Naive thymus-derived CD4-positive, alpha-beta T cell (primary cell): ENCODE data around the gene TRAPPC3. TPM values are rescaled to one million over a fixed set of nuclear protein-coding genes. Genes with fewer than 3 reads are reported as not detected.
"Not testable (repeated sequence)": the region's sequence is repeated elsewhere in the genome, so short reads cannot be mapped to it uniquely, and the experiment has no call there.

Source experiments
- ATAC-seq: fragments of 150-1000 bp; cut with Tn5 transposase; 2 replicates; pipeline ENCODE4 v1.10.0; 2021; ENCODE audit warnings: mild to moderate bottlenecking, moderate library complexity
- CTCF ChIA-PET: fragments of 350-600 bp; sonication (Branson Sonifier 250); formaldehyde crosslinking; loops from one replicate; lab custom pipeline; 2021; ENCODE audit warnings: antibody characterized with exemption; lab: Charles Lee
- POLR2A ChIA-PET: fragments of 350-600 bp; sonication (Branson Sonifier 250); formaldehyde crosslinking; loops from one replicate; lab custom pipeline; 2021; ENCODE audit warnings: antibody characterized with exemption, inconsistent platforms; lab: Charles Lee
- DNase-seq, 9 donors: peaks; one replicate each; pipeline versions ENCODE4 v3.0.0 to v3.0.0-alpha.2; 2020 to 2022; ENCODE audit warnings: mixed read lengths in 1 of 9
- H3K27ac ChIP-seq: one replicate; pipeline ENCODE4 v1.7.0; 2013; ENCODE audit warnings: mild to moderate bottlenecking, low read depth, low read length, moderate library complexity
- H3K27me3 ChIP-seq, 2 donors: one replicate each; pipeline ENCODE4 v1.7.0; 2013; ENCODE audit warnings: low read length in 2 of 2, mild to moderate bottlenecking in 2 of 2, moderate library complexity in 2 of 2; ENCODE audit not compliant: control insufficient read depth in 2 of 2, insufficient read depth in 2 of 2
- H3K36me3 ChIP-seq, 3 experiments: 1 replicate in 2 of 3; 2 replicates in 1 of 3; pipeline ENCODE4 v1.7.0; 2013; ENCODE audit warnings: low read length in 3 of 3, mild to moderate bottlenecking in 3 of 3, moderate library complexity in 1 of 3; ENCODE audit not compliant: insufficient read depth in 3 of 3, control insufficient read depth in 2 of 3
- H3K4me1 ChIP-seq, 2 donors: one replicate each; pipeline ENCODE4 v1.7.0; 2013; ENCODE audit warnings: low read length in 2 of 2, mild to moderate bottlenecking in 2 of 2, moderate library complexity in 1 of 2; ENCODE audit not compliant: control insufficient read depth in 2 of 2, insufficient read depth in 2 of 2
- H3K4me3 ChIP-seq: 2 replicates; pipeline ENCODE4 v1.7.0; 2013; ENCODE audit warnings: mild to moderate bottlenecking, low read length
- H3K9me3 ChIP-seq, 3 experiments: 1 replicate in 2 of 3; 2 replicates in 1 of 3; pipeline ENCODE4 v1.7.0; 2013; ENCODE audit warnings: low read length in 3 of 3; ENCODE audit not compliant: control insufficient read depth in 2 of 3
- H3K27ac Mint-ChIP-seq, 9 donors: one replicate each; pipeline ENCODE4 v1.8.0; 2020 to 2022; ENCODE audit warnings: mixed read lengths in 9 of 9, mild to moderate bottlenecking in 8 of 9, moderate library complexity in 5 of 9, inconsistent platforms in 2 of 9
- H3K27me3 Mint-ChIP-seq, 5 donors: one replicate each; pipeline ENCODE4 v1.8.0; 2021 to 2022; ENCODE audit warnings: mixed read lengths in 5 of 5, mild to moderate bottlenecking in 1 of 5
- H3K36me3 Mint-ChIP-seq, 5 donors: one replicate each; pipeline ENCODE4 v1.8.0; 2020 to 2022; ENCODE audit warnings: mixed read lengths in 5 of 5, mild to moderate bottlenecking in 3 of 5, inconsistent platforms in 1 of 5
- H3K4me1 Mint-ChIP-seq, 7 donors: one replicate each; pipeline ENCODE4 v1.8.0; 2020 to 2022; ENCODE audit warnings: mixed read lengths in 7 of 7, mild to moderate bottlenecking in 3 of 7, inconsistent platforms in 1 of 7
- H3K4me3 Mint-ChIP-seq, 10 donors: one replicate each; pipeline ENCODE4 v1.8.0; 2020 to 2022; ENCODE audit warnings: mild to moderate bottlenecking in 10 of 10, mixed read lengths in 10 of 10, moderate library complexity in 6 of 10, inconsistent platforms in 2 of 10
- H3K9me3 Mint-ChIP-seq, 11 donors: one replicate each; pipeline ENCODE4 v1.8.0; 2020 to 2022; ENCODE audit warnings: mixed read lengths in 11 of 11, mild to moderate bottlenecking in 4 of 11, inconsistent platforms in 1 of 11, moderate library complexity in 1 of 11
- intact Hi-C, 2 donors: fragments of 100-400 bp; cut with micrococcal nuclease; formaldehyde crosslinking; loops; one replicate each; pipeline ENCODE4 v1.15.1; 2023
- polyA plus RNA-seq, 2 donors: library from polyadenylated mRNA; unstranded; fragments of 300-500 nt; fragmentation: Illumina TruSeq; gene quantifications; one replicate each; pipeline ENCODE4 v1.2.3, GENCODE V29; 2021
- total RNA-seq, 6 experiments: library from RNA in 5 of 6; stranded (reverse) in 5 of 6; gene quantifications; 1 replicate in 5 of 6; 2 replicates in 1 of 6; pipeline ENCODE4 v1.2.3 and lab custom pipeline; 2021 to 2026

The TRAPPC3 gene
- total and polyA plus RNA-seq, 7 experiments from 2014 or later: 32.1 to 110 (median 49.0) TPM

DNA sequence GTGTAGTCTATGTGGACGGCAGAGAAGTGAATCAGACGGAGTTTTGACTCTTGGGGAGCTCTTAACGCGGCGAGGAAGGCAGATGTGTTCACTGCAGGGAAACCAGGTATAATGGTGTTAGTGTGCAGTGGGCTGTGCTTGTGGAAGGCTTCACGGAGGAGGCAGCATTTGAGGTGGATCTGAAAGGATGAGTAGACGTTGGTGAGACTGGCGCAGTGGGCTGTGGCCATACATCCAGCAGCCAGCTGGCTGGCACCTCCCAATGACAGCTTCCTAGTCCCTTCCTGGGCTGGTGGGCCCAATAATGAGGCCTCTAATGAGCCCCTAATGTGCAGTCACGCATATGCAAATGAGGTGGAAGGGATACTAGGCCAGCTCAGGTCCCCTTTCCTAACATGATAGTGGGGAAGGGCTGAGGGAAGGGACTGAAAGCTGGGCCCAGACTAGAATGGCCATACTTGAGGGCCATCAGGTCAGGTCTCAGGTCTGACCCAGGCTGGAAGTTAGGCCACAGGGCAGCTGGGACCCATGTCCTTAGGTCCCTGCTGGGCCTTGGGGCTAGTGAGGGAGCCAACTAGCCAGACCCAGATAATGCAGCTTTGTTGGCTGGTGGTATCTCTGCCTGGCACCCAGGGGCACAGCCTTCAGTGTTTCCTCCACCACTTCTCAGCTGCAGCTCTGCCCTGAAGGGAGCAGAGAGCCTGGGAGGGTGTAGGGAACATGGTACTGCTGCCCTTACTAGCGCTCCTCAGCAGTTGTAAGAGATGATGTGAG lies 10.5 kb upstream of the TRAPPC3 start:
- Histone ChIP-seq H3K27ac (peak overlapping the region; percentile 94), H3K4me1 (peaks cover 58 to 72% of the 10 kb centered on the region in 2 donors), H3K27me3 (no peaks in the 10 kb centered on the region), H3K4me3 (peak overlapping the region; percentile 59), H3K36me3 (peaks cover 0 to 9% (median 0%) of the 10 kb centered on the region in 3 experiments), H3K9me3 (no peaks in the 10 kb centered on the region)
- Mint-ChIP-seq H3K4me1 (peaks cover 50 to 76% (median 67%) of the 10 kb centered on the region in 7 donors), H3K27me3 (no peaks in the 10 kb centered on the region), H3K4me3 (peak overlapping the region; percentile 79 to 92 (median 87)), H3K36me3 (peaks cover 3 to 46% (median 5%) of the 10 kb centered on the region in 5 donors), H3K9me3 (peaks cover 0 to 3% (median 0%) of the 10 kb centered on the region in 11 donors), H3K27ac (peak overlapping the region; percentile 92 to 99 (median 97))
- ChIA-PET POLR2A (interaction anchor here (0.8 to 12.8 kb wide), 12 partner anchors 7 to 1647 kb away, joined by 3 to 272 read pairs (median 8); partner anchors contain the start of genes ADPRS, C1orf122, MAP7D1 and THRAP3), CTCF (interaction anchor here (0.6 to 4.8 kb wide), 8 partner anchors 9 to 201 kb away, joined by 3 to 72 read pairs (median 3); partner anchors contain the start of gene TRAPPC3)
- DNase-seq (no peak), ATAC-seq (no peak)
- intact Hi-C loops: loop anchor here (5.0 to 10.0 kb wide), 5 partner anchors 128 to 1532 kb away; partner anchors contain the start of genes CDCA8 (in 1 of the 2), DNALI1 (in 1 of the 2), SNIP1 (in 1 of the 2) and ZC3H12A (in 1 of the 2)

DNA sequence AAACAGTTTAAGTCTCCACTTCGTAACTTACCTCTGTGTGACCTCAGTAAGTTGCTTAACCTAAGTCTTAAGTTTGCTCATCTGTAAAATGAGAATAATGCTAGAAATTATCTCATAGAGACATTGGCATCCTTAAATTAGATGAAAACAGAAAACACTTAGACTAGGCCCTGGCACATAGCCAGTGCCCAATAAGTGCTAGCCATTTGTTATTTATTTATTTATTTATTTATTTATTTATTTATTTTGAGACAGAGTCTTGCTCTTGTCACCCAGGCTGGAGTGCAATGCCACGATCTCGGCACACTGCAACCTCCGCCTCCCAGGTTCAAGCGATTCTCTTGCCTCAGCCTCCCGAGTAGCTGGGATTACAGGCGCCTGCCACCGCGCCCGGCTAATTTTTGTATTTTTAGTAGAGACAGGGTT lies 9.6 kb upstream of the TRAPPC3 start:
- not testable (repeated sequence) for H3K9me3 ChIP-seq, H3K9me3 Mint-ChIP-seq, H3K27me3 ChIP-seq, H3K36me3 ChIP-seq, DNase-seq, ATAC-seq, H3K27me3 Mint-ChIP-seq
- intact Hi-C loops: loop anchor here in 1 of 2 donors (10.0 kb wide), 2 partner anchors 1316 to 1396 kb away; partner anchors contain the start of genes DNALI1, SNIP1 and ZC3H12A
- peak overlapping the region; percentile 90 to 99 (median 96) for H3K27ac Mint-ChIP-seq
- H3K36me3 Mint-ChIP-seq: peaks cover 0 to 38% (median 0%) of the 10 kb centered on the region in 5 donors
- peaks cover 60 to 72% of the 10 kb centered on the region in 2 donors for H3K4me1 ChIP-seq
- CTCF ChIA-PET: interaction anchor here (0.8 to 4.8 kb wide), 2 partner anchors 8 to 59 kb away, joined by 3 to 72 read pairs; partner anchors contain the start of gene TRAPPC3
- H3K4me1 Mint-ChIP-seq: peaks cover 53 to 76% (median 68%) of the 10 kb centered on the region in 7 donors
- peak overlapping the region; percentile 88 for H3K4me3 ChIP-seq
- POLR2A ChIA-PET: interaction anchor here (0.6 to 12.8 kb wide), 6 partner anchors 6 to 65 kb away, joined by 3 to 272 read pairs (median 37); partner anchors contain the start of genes MAP7D1, THRAP3 and TRAPPC3
- H3K27ac ChIP-seq: peak overlapping the region; percentile 97
- peak overlapping the region; percentile 86 to 95 (median 93) for H3K4me3 Mint-ChIP-seq

DNA sequence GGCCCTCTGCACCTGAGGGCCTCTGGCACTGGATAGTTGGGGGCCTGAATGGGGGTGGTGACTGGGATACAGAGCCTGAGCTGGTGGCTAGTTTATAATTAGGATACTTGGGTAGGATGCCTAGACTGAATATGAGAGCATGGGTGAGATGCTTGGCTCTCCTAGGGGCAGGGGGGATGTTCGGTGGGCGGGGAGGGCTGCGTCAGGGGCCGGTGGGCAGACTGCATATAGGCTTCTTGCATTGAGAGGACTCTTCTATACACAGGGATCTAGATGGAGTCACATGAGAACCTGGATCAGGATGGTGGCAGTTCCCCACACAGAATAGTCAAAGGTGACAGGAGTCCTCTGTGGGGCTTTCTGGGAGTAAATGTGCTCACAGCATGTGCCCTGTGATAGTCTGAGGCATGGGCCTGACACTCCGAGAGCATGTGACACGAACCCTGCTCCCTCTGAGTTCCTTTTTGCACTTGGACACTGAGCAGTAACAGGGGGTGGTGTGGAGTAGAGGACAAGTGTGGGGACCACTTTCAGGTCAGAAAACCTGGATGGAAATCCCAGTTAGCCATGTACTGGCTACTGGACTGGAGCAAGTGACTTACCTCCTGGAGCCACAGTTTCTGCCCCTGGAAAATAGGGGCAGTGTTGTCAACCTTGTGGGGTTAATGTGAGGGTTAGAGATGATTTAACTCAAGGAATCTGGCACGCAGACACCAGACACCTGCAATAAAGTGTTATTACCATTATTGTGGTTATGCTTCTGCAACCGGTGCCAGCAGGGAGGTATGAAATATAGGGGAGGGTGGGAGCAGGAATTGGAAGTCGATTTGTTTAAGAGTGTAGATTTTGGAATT lies 8.9 kb upstream of the TRAPPC3 start:
- intact Hi-C loops: loop anchor here (1.0 to 10.0 kb wide), 6 partner anchors 9 to 1397 kb away; partner anchors contain the start of genes DNALI1 (in 1 of the 2), SNIP1 (in 1 of the 2), THRAP3 (in 1 of the 2) and TRAPPC3 (in 1 of the 2)
- H3K27me3 Mint-ChIP-seq: no peaks in the 10 kb centered on the region

DNA sequence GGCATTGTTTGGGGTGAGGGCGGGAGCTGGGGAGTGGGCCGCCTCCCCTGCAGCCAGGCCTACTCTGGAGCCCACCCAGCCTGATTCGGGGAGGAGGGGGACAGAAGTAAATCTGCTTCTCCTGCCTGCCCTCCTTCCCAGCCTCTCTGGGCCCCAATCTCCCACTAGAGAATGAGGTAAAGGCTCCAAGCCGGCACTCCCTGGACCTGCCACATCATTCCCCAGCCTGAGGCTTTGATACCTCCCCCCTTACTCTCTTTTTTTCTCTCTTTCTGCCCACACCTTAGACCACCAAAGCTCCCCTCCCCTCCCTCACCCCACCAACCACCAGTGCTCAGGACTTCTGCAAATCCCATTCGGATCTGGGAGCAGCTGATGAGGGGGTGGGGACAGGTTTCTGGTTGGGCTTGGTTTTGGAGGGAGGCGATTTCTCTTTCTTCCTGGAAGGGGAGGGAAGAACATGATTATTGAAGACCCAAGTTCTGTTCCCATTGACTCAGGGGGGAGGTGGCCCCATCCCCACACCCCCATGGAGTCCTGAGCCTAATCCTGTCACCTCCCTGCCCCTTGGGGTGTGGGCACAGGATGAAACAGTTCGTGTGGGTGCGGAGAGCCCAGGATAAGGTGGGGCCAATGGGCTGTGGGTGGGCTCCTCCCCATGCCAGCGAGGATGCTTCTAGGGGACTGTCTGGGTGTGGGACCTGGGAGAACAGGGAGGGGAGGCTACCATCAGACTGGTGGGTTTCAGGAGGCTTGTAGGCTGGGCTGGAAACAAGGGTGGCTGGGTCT lies 8.0 kb upstream of the TRAPPC3 start:
- H3K27ac Mint-ChIP-seq: peak overlapping the region; percentile 89 to 99 (median 92)
- Histone ChIP-seq H3K4me1 (peaks cover 57 to 60% of the 10 kb centered on the region in 2 donors), H3K9me3 (no peaks in the 10 kb centered on the region), H3K27me3 (no peaks in the 10 kb centered on the region), H3K27ac (peak overlapping the region; percentile 97), H3K4me3 (peak overlapping the region; percentile 88), H3K36me3 (peaks cover 0 to 9% (median 0%) of the 10 kb centered on the region in 3 experiments)
- intact Hi-C loops: loop anchor here (1.0 to 10.0 kb wide), 6 partner anchors 8 to 1397 kb away; partner anchors contain the start of genes DNALI1 (in 1 of the 2), SNIP1 (in 1 of the 2), THRAP3 (in 1 of the 2) and TRAPPC3 (in 1 of the 2)
- ChIA-PET CTCF (interaction anchor here (1.2 to 3.6 kb wide), 2 partner anchors 23 to 31 kb away, joined by 3 to 24 read pairs; no protein-coding TSS in a partner anchor), POLR2A (interaction anchor here (0.6 to 10.6 kb wide), 7 partner anchors 7 to 209 kb away, joined by 3 to 272 read pairs (median 3); partner anchors contain the start of gene THRAP3)
- DNase-seq: no peak
- no peak for ATAC-seq
- H3K4me1 Mint-ChIP-seq: peaks cover 63 to 77% (median 70%) of the 10 kb centered on the region in 7 donors
- peaks cover 0 to 36% (median 0%) of the 10 kb centered on the region in 5 donors for H3K36me3 Mint-ChIP-seq
- peak overlapping the region; percentile 85 to 95 (median 93) for H3K4me3 Mint-ChIP-seq
- H3K9me3 Mint-ChIP-seq: peaks cover 0 to 3% (median 0%) of the 10 kb centered on the region in 11 donors
- H3K27me3 Mint-ChIP-seq: no peaks in the 10 kb centered on the region

More for the DNA sequence above, 8.9 kb upstream of the TRAPPC3 start:
- Histone ChIP-seq H3K4me3 (peak overlapping the region; percentile 88), H3K36me3 (peaks cover 0 to 9% (median 0%) of the 10 kb centered on the region in 3 experiments), H3K27me3 (no peaks in the 10 kb centered on the region), H3K4me1 (peaks cover 60 to 66% of the 10 kb centered on the region in 2 donors), H3K9me3 (no peaks in the 10 kb centered on the region), H3K27ac (peak overlapping the region; percentile 97)
- H3K4me3 Mint-ChIP-seq: peak overlapping the region; percentile 85 to 95 (median 93)
- H3K27ac Mint-ChIP-seq: peak overlapping the region; percentile 89 to 99 (median 92)
- peaks cover 0 to 38% (median 0%) of the 10 kb centered on the region in 5 donors for H3K36me3 Mint-ChIP-seq
- DNase-seq (no peak), ATAC-seq (no peak)
- POLR2A ChIA-PET: interaction anchor here (0.6 to 12.8 kb wide), 7 partner anchors 5 to 208 kb away, joined by 3 to 272 read pairs (median 63); partner anchors contain the start of genes MAP7D1, THRAP3 and TRAPPC3
- CTCF ChIA-PET: no interaction called here
- peaks cover 59 to 78% (median 72%) of the 10 kb centered on the region in 7 donors for H3K4me1 Mint-ChIP-seq
- peaks cover 0 to 3% (median 0%) of the 10 kb centered on the region in 11 donors for H3K9me3 Mint-ChIP-seq
